ENCODE data around the gene EBF3.

EBF3 gene

GRCh38 chr10:129935102-129935866 lies 28.8 kb downstream of the EBF3 start:
- Histone ChIP-seq H3K4me3 (no peak overlapping the region), H3K27ac (no peak overlapping the region), H3K36me3 (ENCODE audit: insufficient read depth, low read length) (no peaks in the 10 kb centered on the region; the same call in 1 of the 2 replicates), H3K9ac (ENCODE audit: insufficient read length) (no peak overlapping the region), H3K9me3 (ENCODE audit: low read depth, low read length) (no peaks in the 10 kb centered on the region)
- TF ChIP-seq POLR2AphosphoS5 (IDR thresholded peaks at IDR 0.05; ENCODE audit: borderline replicate concordance, low read depth, low read length) (no peak), EZH2 (IDR thresholded peaks at IDR 0.05) (no peak), FOXP2 (optimal IDR thresholded peaks at IDR 0.05; ENCODE audit: control extremely low read depth, extremely low read length, insufficient read depth) (no peak)
- DNase-seq (ENCODE audit: low read depth, low spot score) = no peak

- H3K9ac ChIP-seq (ENCODE audit: insufficient read length) = no peak overlapping the region
- TF ChIP-seq FOXP2 (optimal IDR thresholded peaks at IDR 0.05; ENCODE audit: control extremely low read depth, extremely low read length, insufficient read depth) = no peak
- TF ChIP-seq EZH2 (IDR thresholded peaks at IDR 0.05) = no peak
- no peak for TF ChIP-seq POLR2AphosphoS5 (IDR thresholded peaks at IDR 0.05; ENCODE audit: borderline replicate concordance, low read depth, low read length)
- no peak overlapping the region for H3K27ac ChIP-seq
- no peaks in the 10 kb centered on the region; the same call in 1 of the 2 replicates for H3K36me3 ChIP-seq (ENCODE audit: insufficient read depth, low read length)
- H3K4me3 ChIP-seq = no peak overlapping the region
- DNase-seq (ENCODE audit: low read depth, low spot score) = no peak
- no peaks in the 10 kb centered on the region for H3K9me3 ChIP-seq (ENCODE audit: low read depth, low read length)
Observed at GRCh38 chr10:129934196-129934925, 29.7 kb downstream of the EBF3 start.

DNA sequence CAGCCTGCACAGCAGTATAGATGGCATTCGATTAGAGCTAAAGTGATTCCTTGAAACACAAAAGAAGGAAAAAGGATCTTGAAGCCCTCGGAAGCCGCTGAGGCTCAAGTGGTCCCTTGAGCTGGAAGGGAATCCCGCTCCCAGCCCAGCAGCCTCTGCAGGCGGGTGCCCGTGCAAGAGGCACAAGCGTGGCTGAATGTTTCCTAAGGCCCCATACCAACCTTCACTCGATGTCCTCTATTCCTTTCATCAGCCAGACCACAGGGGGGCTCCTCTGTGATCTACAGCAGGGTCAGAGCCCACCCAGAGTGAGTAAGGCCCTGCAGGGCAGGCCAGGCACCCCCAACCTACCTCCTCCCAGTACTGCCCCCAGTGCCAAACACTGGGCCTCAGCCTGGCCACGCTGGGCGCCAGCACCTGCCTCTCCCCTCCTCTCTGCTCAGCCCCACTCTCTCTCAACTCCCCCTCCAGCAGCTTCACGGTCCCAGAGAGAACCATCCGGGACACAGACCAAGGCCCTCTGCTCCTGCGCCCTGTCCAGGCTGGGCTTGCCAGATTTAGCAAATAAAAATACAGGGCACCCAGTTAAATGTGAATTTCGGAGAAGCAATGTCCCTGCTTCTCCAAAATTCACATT lies 30.5 kb downstream of the EBF3 start:
- TF ChIP-seq POLR2AphosphoS5 (IDR thresholded peaks at IDR 0.05; ENCODE audit: borderline replicate concordance, low read depth, low read length) (no peak), EZH2 (IDR thresholded peaks at IDR 0.05) (no peak), FOXP2 (optimal IDR thresholded peaks at IDR 0.05; ENCODE audit: control extremely low read depth, extremely low read length, insufficient read depth) (no peak)
- no peak overlapping the region for H3K4me3 ChIP-seq
- DNase-seq (ENCODE audit: low read depth, low spot score) = no peak
- H3K27ac ChIP-seq = no peak overlapping the region
- H3K9me3 ChIP-seq (ENCODE audit: low read depth, low read length) = no peaks in the 10 kb centered on the region
- no peak overlapping the region for H3K9ac ChIP-seq (ENCODE audit: insufficient read length)
- no peaks in the 10 kb centered on the region; the same call in 1 of the 2 replicates for H3K36me3 ChIP-seq (ENCODE audit: insufficient read depth, low read length)

DNA sequence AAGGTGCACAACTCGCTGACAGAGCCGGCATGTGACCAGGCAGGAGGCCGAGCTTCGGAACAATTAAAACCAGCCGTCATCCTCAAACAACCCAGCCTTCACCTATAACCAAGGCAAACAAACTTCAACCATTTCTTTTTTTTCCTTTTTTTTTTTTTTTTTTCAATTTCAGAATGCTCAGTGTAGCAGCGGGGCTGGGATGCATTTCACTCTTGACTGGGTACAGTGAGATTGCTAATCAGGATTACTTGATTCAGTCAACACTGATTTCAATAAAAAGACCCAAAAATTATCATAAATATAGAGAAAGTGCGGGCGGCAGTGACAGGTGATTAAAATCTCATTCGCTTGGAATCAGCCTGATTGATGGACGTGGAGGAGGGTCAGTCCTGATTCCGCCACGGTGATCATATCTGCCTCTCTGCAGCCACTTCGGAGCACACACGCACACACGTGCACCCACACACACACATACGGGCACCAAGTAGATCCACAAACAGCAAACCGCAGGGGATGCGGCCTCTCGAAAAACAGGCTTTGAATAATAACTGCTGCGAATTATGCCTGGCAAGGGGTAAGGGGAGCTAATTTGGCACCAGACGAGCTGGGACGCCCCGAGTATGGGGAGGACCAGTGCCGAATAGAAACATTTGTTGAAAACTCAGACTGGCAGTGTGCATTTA lies 31.2 kb downstream of the EBF3 start:
- H3K36me3 ChIP-seq (ENCODE audit: insufficient read depth, low read length) = no peaks in the 10 kb centered on the region; the same call in 1 of the 2 replicates
- no peak overlapping the region for H3K4me3 ChIP-seq
- no peaks in the 10 kb centered on the region for H3K9me3 ChIP-seq (ENCODE audit: low read depth, low read length)
- TF ChIP-seq FOXP2 (optimal IDR thresholded peaks at IDR 0.05; ENCODE audit: control extremely low read depth, extremely low read length, insufficient read depth) = no peak
- TF ChIP-seq EZH2 (IDR thresholded peaks at IDR 0.05) = no peak
- no peak for TF ChIP-seq POLR2AphosphoS5 (IDR thresholded peaks at IDR 0.05; ENCODE audit: borderline replicate concordance, low read depth, low read length)
- no peak overlapping the region for H3K27ac ChIP-seq
- DNase-seq (ENCODE audit: low read depth, low spot score) = no peak
- no peak overlapping the region for H3K9ac ChIP-seq (ENCODE audit: insufficient read length)

DNA sequence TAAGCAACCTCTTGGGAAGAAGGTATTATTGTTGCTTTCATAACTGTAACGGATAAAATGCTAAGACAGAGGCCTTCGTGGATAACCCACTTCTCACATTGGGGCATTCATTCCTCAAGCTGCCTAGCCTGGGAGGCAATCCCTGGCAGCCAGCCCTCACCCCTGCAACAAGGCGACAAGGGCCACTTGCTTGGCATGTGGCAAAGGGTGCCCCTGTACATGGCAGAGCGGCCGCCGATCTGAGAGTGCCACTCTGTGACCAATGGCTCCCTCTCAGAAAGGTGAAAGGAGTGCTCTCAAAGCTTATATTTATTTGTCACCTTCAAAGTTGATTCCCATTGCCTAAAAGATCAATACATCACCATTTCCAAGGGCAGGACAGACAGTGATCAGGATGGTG lies 31.9 kb downstream of the EBF3 start:
- no peaks in the 10 kb centered on the region for H3K9me3 ChIP-seq (ENCODE audit: low read depth, low read length)
- H3K4me3 ChIP-seq = no peak overlapping the region
- no peak overlapping the region for H3K27ac ChIP-seq
- DNase-seq (ENCODE audit: low read depth, low spot score) = no peak
- H3K36me3 ChIP-seq (ENCODE audit: insufficient read depth, low read length) = no peaks in the 10 kb centered on the region; the same call in 1 of the 2 replicates
- TF ChIP-seq FOXP2 (optimal IDR thresholded peaks at IDR 0.05; ENCODE audit: control extremely low read depth, extremely low read length, insufficient read depth) (no peak), EZH2 (IDR thresholded peaks at IDR 0.05) (no peak), POLR2AphosphoS5 (IDR thresholded peaks at IDR 0.05; ENCODE audit: borderline replicate concordance, low read depth, low read length) (no peak)
- no peak overlapping the region for H3K9ac ChIP-seq (ENCODE audit: insufficient read length)

DNA sequence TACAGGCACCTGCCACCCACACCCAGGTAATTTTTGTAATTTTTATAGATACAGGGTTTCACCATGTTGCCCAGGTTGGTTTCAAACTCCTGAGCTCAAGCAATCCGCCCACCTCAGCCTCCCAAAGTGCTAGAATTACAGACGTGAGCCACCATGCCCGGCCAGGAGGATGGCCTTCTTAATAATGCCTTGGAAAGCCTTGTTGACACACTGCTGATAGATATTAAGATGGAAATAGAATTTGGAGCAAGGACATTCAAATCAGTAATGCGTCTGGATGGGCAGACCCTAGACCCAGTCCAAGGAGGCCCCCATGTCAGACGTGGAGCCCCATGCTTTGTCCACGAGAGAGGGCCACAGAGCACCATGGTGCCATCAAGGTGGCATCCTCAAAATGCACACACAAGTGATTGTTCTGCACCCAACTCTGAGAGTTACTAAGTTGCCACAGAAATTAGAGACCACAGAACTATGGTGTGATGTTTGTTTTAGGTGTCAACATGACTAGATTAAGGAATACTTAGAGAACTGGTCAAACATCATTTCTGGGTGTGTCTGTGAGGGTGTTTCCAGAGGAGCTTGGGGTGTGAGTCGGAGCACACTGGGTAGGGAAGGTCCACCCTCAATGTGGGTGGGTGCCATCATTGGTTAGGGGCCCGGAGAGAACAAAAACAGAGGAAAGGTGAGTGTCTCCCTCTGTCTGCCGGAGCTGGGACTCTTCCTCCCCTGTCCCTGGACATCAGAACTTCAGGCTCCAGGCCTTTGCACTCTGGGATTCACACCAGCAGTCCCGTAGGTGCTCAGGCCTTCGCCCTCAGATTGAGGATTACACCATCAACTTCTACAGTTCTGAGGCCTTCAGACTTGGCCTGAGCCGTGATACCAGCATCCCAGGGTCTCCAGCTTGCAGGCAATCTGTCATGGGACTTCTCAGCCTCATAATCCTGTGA lies 34.5 kb downstream of the EBF3 start:
- Histone ChIP-seq H3K27ac (no peak overlapping the region), H3K9ac (ENCODE audit: insufficient read length) (no peak overlapping the region), H3K4me3 (no peak overlapping the region), H3K9me3 (ENCODE audit: low read depth, low read length) (no peaks in the 10 kb centered on the region), H3K36me3 (ENCODE audit: insufficient read depth, low read length) (no peaks in the 10 kb centered on the region; the same call in 1 of the 2 replicates)
- DNase-seq (ENCODE audit: low read depth, low spot score) = no peak
- no peak for TF ChIP-seq FOXP2 (optimal IDR thresholded peaks at IDR 0.05; ENCODE audit: control extremely low read depth, extremely low read length, insufficient read depth)
- no peak for TF ChIP-seq EZH2 (IDR thresholded peaks at IDR 0.05)
- TF ChIP-seq POLR2AphosphoS5 (IDR thresholded peaks at IDR 0.05; ENCODE audit: borderline replicate concordance, low read depth, low read length) = no peak
